Anterior cingulate cortex (tissue), 58 donors: Measurements from ENCODE around the gene ADRA2B.
A peak's percentile ranks its signal among the peaks of the same experiment; 100 is the strongest.

Experiments
- DNase-seq, 58 donors: peaks; one replicate each; lab custom pipeline; 2025; lab: John Stamatoyannopoulos, UW

Gene ADRA2B

DNA sequence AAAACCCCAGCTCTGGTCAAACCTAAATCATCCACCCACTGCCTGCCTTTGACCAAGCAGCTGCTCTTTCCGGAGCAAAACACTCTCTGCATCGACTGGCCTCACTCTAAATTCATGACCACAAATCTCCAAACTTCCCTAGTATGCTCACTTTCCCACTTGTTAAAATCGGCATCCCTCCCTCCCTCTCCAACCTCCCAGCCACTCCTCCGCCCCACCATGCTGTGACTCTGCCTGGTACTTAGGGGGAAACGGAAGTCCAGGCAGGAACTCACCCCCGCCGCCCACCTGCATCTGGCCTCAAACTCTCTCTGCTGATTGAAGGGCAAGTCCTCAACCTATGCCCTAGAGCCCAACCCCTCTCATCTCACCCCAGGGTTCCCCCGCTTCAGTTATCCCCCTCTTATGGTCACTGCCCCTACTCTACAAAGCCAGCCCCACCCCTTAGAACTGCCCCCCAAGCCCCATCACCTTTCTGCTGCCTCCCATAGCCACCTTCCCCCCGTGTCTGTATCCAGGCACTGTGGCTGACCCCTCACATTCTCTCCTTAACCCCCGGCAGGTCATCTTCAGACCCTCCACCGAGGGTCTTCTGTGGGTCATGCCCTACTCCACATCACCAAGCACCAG lies 3.8 kb upstream of the ADRA2B start:
- DNase-seq = no peak

DNA sequence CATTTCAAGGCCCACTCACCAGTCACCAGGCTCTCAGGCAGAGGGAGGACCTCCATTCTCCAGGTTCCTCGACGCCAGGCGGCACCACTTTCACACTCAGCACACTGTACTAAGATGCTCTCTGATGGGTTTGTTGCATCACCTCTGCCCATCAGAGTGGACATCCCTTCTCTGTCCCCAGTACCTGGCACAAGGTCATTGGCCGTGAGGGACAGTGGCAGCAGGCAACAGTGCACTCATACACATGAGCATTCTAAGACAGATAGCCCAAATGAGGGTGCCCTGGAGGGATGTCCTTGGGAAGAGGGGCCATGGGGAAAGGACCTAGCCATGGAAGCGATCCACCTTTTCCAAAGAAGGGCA lies 3.0 kb upstream of the ADRA2B start:
- no peak for DNase-seq

DNA sequence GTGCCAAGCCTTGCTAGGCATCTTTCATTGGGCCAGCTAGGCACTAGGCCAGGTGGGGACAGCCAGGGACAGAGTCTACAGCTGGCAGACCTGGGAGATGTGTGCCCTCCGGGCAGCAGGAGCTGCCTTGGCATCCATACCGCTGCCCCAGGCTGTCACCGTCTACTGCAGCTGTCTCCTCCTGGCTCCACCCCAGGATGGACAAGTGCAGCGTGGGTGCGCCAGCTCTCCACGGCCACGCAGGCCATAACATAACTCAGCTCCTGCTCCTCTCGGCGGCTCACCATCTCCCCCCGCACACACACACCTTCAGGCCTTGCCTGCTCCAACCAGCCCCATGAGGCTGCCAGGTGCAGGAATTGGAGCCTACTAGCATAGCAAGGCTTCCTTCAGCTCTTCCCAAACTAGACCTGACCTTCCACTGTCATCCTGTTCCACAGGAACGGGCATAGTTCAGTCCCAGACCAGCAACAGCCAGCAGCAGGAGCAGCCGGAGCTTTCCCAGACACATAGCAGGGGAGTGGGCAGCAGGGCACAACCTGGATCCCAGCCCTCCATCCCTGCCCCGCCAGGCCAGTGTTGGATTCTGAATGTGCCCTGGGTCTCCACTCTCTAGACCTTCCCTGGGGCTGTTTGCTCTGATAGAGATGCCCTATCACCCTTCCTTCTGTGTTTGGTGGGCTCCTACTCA lies 2.5 kb upstream of the ADRA2B start:
- DNase-seq = peak in 1 of 58 donors; percentile 12

DNA sequence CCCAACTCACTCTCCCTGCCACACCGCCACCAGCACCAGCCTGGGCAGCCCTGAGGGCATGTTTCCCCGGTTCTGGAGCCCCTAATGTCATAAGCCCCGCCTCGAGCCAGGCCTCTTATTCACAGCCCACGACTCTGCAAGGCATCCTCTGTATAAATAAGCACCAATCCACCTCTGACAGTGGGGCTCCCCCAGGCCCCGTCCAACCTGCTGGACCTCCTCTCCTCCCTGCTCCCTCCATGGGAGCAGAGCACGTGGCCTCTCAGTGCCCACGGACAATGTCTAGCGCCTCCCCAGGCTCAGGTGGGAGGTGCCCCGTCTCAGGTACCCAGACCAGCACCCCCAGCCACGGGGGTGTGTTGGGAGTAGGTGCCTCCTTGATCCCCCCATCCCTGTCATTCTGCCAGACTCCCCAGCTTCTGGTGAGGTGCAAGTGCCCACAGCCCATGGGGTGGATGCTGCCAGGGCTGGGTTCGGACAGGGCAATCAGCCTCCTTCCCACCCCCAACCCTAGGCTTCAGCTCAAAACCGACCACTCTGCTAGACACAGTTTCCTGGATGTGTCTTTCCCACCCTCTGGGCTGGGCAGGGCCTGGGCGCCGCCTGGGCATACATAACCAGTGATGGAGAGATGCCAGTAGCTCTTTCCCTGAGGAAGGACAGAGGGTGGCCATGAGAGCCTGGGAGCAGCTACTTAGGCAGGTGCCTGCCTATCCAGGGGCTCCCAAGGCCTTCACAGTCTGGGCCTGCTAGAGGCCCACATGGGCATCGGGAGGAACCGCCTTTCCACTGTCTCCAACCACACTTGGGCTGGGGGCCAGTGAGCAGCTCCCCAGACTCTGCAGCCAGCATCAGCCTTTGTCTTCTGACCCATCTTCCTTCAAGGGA lies 1.6 kb upstream of the ADRA2B start:
- no peak for DNase-seq

DNA sequence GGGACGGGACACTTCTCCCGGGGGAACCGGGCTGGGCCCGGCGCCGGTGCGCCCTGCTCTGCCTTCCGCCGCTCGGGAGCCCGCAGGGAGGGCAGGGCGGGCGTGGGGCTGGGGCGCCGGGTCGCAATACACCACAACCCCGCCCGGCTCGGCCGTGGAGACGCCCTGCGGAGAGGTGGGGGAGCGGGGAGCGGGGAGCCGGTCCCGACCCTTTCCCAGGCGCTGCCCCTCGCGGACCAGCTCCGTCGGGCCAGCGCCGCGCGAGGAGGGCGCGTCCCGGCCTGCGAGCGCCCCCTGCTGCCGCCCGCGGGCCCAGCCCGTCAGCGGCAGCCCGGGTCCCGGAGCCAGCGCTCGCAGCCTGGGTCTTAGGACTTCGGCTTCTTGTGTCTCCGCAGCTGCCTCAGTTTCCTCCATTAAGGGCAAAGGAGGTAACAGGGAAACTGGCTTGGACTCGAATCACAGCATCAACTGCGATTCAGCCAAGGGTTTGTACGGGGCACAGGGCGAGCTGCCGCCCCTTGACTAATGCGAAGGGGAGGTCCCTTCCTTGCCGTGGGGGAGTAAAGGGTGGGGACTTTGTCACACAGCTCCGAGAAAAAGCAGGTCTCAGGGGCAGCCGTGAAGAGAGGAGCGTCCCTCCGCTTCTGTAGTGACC lies 635 bp upstream of the ADRA2B start:
- DNase-seq = peak in 21 of 58 donors; percentile 7 to 46 (median 23)

DNA sequence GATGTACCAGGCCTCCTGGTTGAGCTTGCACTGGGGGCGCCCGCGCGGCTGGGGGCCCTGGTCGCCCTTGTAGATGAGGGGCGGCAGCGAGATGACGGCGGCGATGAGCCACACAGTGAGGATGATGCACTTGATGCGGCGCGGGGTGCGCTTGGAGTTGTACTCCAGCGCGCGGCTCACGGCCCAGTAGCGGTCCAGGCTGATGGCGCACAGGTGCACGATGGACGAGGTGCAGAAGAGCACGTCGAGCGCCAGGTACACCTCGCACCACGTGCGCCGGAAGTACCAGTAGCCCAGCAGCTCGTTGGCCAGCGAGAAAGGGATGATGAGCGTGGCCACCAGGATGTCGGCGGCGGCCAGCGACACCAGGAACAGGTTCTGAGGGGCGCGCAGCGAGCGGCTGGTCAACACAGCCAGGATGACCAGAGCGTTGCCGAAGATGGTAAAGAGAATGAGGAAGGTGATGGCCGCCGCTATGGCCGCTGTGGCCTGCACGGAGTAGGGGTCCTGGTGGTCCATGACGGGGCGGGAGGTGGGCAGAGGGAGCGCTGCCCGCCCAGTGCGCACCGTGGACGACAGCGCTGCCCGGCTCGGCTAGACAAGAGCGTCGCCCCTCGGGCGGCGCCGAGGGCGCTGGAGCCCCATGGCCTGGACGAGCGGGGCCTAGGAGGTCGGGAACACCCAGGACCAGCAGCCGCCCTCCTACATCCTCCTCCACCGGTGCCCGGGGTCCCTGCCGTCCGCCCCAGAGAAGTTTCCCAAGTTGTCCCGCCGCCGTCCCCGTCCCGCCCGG lies 544 bp downstream of the ADRA2B start:
- DNase-seq = no peak

DNA sequence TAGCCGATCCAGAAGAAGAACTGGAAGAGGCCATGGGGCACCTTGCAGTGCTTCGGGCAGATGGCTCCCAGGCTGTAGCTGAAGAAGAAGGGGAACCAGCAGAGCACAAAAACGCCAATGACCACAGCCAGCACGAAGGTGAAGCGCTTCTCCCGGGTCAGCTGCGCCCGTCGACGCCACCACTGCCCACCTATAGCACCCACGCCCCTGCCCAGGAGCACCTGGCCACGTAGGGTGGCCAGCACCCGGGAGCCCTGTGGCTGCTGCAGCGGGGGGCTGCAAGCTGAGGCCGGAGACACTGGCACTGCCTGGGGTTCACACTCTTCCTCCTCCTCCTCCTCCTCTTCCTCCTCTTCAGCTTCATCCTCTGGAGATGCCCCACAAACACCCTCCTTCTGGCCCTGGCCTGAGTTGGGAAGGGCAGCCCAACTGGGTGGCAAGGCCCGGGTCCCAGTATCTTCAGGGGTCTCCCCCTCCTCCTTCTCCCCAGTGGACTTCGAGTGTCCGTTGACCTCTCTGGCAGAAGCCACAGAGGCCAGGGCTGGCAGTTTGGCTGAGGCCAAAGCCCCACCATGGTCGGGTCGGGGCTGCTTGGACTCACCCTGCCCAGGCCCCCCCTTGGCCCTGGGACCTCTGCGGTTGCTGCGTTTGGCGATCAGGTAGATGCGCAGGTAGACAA lies 1.3 kb downstream of the ADRA2B start:
- no peak for DNase-seq

DNA sequence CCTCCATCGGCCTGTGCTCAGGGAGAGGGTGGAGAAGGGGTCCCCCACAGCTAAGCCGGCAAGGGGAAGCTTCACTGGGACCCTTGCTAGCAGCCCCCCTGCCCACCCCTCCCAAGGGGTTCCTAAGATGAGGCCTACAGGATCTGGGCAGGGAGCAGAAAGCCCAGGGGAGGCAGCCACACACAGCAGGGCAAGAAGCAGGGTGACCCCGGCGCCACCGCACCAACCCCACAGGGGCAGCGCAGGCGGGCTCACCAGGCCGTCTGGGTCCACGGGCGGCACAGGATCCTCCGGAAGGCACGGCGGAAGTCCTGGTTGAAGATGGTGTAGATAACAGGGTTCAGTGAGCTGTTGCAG lies 1.8 kb downstream of the ADRA2B start:
- no peak for DNase-seq

DNA sequence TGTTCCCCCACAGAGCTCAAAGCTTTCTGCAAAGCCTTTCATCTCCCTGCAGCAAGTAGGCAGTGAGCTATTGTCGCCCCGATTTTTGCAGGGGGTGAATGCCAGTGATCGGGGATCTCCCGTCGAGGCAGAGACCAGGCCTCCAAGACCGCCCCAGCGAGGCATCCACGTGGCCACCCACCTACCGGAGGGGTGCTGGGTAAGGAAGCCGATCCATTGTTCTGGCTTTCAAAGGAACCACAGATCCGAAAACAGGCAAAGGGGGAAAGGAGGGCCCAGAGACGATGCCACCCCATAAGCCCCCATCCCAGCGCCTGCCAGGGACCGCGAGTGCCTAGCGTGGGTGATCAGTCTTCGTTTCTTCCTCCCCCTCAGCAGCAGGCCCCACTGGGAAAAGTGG lies 2.4 kb downstream of the ADRA2B start:
- DNase-seq = peak in 1 of 58 donors; percentile 13

DNA sequence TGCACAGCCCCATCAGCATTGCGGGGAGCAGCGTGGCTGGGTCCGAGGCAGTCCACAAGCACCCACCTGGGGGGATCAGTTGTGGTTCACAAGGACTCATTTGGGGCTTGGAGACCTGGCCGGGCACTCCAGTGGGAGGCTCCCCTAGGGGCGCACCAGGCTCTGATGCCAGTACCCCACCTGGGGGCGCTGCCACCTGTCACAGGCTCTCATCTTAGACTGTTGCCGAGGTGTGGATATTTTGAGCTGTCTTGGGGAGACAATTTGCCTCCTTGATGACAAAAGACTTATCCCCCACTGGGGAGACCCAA lies 3.0 kb downstream of the ADRA2B start:
- no peak for DNase-seq

DNA sequence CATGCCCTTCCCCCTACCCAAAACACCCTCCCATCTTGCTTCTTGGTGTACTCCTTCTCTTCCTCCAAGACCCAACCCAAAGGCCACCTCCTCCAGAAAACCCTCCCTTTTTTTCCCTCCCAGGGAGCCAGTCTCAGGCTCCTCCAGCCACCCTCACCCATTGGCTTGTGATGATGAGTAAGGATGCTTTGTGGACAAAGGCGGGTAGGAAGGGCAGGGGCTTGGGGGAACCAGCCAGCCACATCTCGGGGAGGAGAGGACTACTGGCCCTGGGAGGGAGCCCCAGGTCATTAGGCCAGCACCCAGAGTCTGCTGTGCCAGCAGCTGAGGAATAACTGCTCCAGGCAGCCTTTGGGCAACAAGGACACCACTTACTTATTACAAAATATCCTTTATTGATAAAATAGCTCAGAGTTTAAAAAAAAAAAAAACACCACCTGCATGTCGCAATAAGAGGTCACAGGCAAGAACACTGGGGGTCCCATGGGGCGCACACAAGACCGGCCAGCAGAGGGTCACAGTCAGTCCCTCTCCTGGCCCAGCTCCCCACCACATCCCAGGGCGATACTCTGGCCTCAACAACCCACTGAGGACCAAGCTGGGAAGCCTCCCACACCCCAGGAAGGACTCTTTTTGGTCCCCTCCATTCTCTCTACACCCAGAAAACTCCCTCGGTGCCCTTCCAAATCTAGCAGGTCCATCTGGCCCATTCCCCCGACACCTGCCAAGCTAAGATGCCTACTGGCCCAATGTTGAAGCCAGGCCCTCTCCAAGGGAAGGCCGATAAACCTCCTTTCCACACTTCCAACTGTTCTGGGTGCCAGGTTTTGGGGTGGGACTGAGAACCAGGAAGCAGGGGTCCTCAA lies 3.6 kb downstream of the ADRA2B start:
- no peak for DNase-seq

DNA sequence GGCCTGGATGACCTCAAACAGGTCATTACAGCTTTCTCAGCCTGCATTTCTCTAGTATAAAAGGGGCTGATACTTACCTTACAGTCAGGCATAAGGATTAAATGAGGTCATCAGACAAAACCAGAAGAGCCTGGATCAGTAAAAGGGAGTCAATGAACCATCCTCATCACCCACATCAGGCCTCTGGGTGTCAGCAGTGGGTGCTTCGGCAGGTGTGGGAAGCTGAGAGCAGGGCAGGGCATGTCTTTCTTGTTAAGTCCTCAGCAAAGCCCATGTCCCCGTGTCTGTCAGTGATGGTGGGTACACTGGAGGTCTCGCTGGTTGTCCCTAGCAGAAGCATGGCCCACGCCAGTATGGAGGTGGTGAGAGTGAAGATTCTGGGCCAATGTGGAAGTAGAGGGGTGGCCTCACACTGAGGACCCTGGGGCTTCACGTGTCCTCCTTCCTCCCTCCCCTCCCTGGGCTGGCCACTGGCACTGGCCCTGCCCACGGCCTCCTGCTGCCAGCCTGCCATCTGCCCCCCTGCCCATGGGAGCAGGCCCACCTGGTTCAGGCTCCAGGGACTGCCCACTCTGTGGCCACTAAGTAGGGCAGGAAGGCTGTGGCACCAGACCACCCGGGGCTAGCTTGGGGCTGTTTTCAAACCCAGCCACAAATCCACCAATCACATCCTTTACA lies 4.4 kb downstream of the ADRA2B start:
- no peak for DNase-seq

DNA sequence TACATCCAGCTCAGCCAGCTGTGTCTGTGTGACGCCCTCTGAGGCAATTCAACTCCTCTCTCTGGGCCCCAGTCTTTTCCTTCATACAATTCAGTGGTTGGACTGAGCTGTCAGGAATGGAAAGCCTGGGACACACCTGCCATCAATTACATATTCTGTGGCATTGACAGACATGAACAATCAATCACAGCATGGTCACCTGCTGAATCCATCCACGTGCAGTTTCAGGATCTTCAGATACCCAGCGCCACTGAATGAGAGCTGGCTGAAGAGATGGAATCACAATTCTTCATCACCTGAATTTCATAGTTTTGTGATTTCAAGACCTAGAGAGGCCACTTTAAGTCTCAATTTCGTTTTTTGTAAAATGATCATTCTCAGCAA lies 5.1 kb downstream of the ADRA2B start:
- no peak for DNase-seq

DNA sequence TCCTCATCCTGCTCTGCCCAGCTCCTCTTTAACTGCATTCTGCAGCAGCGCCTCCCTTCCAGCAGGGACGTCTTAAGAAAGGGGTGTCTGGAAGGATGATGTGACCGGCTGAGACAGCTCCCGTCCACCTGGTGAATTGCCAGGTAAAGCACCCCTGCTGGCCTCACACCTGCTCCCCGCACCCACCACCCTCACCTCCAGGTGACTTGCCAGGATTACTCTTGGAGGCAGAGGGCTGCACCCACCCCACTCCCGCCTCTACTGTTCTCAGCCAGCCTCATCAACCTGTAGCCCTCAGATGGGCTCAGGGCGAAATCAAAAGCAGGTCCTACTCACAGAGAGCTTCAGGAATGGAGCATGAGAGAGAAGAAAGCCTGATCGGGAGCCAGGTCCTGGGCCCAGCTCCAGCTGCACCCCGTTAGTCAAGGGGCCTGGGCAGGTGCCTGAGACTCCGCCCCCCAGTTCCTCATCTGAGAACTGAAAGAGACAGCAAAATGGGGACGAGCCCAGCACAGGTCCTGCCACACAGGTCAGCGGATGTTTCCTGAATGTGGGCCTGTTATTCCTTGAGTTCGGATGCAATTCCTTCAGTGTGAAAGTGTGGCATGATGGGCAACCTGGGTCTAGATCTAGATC lies 5.6 kb downstream of the ADRA2B start:
- no peak for DNase-seq

DNA sequence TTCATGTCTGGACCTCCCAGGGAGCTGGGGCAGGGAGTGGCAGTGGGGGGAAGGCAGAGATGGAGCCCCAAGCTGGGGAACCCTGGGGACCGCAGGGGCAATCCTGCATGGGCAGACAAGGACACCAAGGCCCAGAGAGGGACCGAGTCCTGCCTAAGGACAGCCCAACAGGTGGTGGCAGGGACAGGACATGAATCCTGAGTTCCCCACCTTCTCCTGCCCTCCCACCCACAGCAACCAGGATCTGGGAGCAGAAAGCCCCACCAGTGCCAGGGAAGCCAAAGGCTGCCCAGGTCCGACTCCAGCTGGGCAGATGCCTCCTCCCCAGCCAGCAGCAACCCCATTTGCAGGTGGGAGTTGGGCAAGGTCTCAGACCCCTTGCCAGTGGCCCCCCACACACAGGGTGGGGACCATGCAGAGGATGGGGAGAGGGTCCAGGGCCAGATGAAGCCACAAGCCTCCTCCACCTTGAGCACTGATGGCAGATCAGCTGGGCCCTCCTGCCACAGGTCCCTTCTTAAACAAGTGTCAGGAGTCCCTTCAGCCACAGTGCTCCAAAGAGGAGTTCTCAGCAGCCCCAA lies 6.3 kb downstream of the ADRA2B start:
- DNase-seq = no peak

DNA sequence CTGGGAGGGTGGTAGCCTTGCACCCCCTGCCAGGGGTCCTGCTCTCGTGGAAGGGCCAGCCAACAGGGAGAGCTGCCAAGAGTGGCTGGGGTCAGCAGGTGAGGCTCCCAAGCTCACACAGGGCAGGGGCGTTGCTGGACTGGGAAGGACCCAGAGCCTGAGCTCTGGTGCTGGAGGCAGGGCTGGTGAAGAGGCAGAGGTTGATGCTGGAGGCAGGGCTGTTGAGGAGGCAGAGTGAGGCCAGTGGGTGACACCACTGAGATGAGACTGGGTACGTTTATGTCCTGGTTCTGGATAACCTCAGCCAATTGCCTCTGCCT lies 7.0 kb downstream of the ADRA2B start:
- no peak for DNase-seq

DNA sequence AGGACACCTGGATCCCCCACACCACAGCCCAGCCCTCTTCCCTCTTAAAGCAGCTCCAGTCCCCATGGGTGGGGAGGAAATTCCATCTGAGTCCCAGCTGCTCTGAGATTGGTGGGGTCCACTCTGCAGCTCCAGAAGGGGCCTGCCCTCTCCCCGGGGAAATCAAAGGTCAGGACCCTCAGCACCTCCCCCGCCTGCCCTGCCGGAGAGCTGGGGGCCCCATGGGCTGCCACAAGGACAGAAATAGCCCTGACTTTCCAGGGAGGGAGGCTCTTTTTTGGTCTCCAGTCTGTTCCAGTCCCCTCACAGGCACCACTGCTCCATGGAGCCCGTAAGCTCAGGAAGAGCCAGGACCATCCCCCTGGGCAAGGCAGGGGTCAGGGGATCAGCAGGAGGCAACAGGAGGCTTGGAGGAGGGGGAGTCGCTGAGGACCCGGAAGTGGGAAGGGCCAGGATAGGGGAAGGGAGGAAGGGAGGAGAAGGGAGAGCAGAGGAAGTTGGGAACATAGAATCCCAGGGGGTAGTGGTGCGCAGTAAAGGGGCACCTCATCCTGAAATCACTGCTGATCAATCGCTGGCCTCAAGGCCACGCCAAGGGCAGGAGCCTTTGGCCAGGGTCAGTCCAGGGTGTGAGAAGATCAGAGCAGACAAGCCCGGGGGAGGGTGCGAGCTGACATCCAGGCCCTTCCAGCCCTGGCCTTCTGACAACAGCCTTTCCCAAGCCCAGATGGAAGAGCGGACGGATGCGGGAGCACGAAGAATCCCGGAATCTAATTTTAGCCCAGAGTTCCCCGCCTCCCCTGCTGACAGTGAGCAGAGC lies 7.6 kb downstream of the ADRA2B start:
- no peak for DNase-seq
